ENCODE results near the gene TYK2. TPM values are rescaled to one million over a fixed set of nuclear protein-coding genes. Genes with fewer than 3 reads are reported as not detected.
A peak's percentile ranks its signal among the peaks of the same experiment; 100 is the strongest.

The TYK2 gene
- total RNA-seq, 1 experiment from 2014 or later, result 66.4 TPM

GRCh38 chr19:10416380-10417257, 36.2 kb upstream of the TYK2 start (continued):
- TF ChIP-seq, protein P1, sequence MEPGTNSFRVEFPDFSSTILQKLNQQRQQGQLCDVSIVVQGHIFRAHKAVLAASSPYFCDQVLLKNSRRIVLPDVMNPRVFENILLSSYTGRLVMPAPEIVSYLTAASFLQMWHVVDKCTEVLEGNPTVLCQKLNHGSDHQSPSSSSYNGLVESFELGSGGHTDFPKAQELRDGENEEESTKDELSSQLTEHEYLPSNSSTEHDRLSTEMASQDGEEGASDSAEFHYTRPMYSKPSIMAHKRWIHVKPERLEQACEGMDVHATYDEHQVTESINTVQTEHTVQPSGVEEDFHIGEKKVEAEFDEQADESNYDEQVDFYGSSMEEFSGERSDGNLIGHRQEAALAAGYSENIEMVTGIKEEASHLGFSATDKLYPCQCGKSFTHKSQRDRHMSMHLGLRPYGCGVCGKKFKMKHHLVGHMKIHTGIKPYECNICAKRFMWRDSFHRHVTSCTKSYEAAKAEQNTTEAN (CRISPR knock-in tag; IDR thresholded peaks at IDR 0.05), result no peak
- peak; percentile 46; the same call in 1 of the 2 replicates for TF ChIP-seq SMAD3 (CRISPR knock-in tag; IDR thresholded peaks at IDR 0.05; ENCODE audit: borderline replicate concordance)
- TF ChIP-seq TEAD1 (CRISPR knock-in tag; IDR thresholded peaks at IDR 0.05), result 0 out of 2 replicates have a peak, but pooled peaks have one; percentile 25
- TF ChIP-seq, protein P2, sequence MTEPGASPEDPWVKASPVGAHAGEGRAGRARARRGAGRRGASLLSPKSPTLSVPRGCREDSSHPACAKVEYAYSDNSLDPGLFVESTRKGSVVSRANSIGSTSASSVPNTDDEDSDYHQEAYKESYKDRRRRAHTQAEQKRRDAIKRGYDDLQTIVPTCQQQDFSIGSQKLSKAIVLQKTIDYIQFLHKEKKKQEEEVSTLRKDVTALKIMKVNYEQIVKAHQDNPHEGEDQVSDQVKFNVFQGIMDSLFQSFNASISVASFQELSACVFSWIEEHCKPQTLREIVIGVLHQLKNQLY (CRISPR knock-in tag; IDR thresholded peaks at IDR 0.05), result no peak
- TF ChIP-seq CDX4 (CRISPR knock-in tag; IDR thresholded peaks at IDR 0.05; ENCODE audit: borderline replicate concordance), result no peak
- TF ChIP-seq, protein P3, sequence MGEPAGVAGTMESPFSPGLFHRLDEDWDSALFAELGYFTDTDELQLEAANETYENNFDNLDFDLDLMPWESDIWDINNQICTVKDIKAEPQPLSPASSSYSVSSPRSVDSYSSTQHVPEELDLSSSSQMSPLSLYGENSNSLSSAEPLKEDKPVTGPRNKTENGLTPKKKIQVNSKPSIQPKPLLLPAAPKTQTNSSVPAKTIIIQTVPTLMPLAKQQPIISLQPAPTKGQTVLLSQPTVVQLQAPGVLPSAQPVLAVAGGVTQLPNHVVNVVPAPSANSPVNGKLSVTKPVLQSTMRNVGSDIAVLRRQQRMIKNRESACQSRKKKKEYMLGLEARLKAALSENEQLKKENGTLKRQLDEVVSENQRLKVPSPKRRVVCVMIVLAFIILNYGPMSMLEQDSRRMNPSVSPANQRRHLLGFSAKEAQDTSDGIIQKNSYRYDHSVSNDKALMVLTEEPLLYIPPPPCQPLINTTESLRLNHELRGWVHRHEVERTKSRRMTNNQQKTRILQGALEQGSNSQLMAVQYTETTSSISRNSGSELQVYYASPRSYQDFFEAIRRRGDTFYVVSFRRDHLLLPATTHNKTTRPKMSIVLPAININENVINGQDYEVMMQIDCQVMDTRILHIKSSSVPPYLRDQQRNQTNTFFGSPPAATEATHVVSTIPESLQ (CRISPR knock-in tag; IDR thresholded peaks at IDR 0.05), result no peak
- peak; percentile 92; the same call in 1 of the 2 replicates for TF ChIP-seq ATF1 (CRISPR knock-in tag; IDR thresholded peaks at IDR 0.05)
- TF ChIP-seq, protein P4, sequence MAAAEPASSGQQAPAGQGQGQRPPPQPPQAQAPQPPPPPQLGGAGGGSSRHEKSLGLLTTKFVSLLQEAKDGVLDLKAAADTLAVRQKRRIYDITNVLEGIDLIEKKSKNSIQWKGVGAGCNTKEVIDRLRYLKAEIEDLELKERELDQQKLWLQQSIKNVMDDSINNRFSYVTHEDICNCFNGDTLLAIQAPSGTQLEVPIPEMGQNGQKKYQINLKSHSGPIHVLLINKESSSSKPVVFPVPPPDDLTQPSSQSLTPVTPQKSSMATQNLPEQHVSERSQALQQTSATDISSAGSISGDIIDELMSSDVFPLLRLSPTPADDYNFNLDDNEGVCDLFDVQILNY (CRISPR knock-in tag; IDR thresholded peaks at IDR 0.05), result no peak
- no peak for TF ChIP-seq TCF7 (CRISPR knock-in tag; IDR thresholded peaks at IDR 0.05; ENCODE audit: low read depth)
- peak; percentile 98 for TF ChIP-seq ERG (CRISPR knock-in tag; IDR thresholded peaks at IDR 0.05)
- peak; percentile 87 for TF ChIP-seq CREB1 (CRISPR knock-in tag; IDR thresholded peaks at IDR 0.05)
- TF ChIP-seq, protein P5, sequence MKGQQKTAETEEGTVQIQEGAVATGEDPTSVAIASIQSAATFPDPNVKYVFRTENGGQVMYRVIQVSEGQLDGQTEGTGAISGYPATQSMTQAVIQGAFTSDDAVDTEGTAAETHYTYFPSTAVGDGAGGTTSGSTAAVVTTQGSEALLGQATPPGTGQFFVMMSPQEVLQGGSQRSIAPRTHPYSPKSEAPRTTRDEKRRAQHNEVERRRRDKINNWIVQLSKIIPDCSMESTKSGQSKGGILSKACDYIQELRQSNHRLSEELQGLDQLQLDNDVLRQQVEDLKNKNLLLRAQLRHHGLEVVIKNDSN (CRISPR knock-in tag; IDR thresholded peaks at IDR 0.05), result peak; percentile 15; the same call in 1 of the 2 replicates
- TF ChIP-seq CREM (CRISPR knock-in tag; IDR thresholded peaks at IDR 0.05), result peak; percentile 99
- no peak for TF ChIP-seq ZNF317 (CRISPR knock-in tag; IDR thresholded peaks at IDR 0.05; ENCODE audit: borderline replicate concordance, low read depth)
- TF ChIP-seq, protein P6, sequence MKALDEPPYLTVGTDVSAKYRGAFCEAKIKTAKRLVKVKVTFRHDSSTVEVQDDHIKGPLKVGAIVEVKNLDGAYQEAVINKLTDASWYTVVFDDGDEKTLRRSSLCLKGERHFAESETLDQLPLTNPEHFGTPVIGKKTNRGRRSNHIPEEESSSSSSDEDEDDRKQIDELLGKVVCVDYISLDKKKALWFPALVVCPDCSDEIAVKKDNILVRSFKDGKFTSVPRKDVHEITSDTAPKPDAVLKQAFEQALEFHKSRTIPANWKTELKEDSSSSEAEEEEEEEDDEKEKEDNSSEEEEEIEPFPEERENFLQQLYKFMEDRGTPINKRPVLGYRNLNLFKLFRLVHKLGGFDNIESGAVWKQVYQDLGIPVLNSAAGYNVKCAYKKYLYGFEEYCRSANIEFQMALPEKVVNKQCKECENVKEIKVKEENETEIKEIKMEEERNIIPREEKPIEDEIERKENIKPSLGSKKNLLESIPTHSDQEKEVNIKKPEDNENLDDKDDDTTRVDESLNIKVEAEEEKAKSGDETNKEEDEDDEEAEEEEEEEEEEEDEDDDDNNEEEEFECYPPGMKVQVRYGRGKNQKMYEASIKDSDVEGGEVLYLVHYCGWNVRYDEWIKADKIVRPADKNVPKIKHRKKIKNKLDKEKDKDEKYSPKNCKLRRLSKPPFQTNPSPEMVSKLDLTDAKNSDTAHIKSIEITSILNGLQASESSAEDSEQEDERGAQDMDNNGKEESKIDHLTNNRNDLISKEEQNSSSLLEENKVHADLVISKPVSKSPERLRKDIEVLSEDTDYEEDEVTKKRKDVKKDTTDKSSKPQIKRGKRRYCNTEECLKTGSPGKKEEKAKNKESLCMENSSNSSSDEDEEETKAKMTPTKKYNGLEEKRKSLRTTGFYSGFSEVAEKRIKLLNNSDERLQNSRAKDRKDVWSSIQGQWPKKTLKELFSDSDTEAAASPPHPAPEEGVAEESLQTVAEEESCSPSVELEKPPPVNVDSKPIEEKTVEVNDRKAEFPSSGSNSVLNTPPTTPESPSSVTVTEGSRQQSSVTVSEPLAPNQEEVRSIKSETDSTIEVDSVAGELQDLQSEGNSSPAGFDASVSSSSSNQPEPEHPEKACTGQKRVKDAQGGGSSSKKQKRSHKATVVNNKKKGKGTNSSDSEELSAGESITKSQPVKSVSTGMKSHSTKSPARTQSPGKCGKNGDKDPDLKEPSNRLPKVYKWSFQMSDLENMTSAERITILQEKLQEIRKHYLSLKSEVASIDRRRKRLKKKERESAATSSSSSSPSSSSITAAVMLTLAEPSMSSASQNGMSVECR (CRISPR knock-in tag; IDR thresholded peaks at IDR 0.05; ENCODE audit: borderline replicate concordance), result 0 out of 2 replicates have a peak, but pooled peaks have one; percentile 38
- peak; percentile 73; the same call in 1 of the 2 replicates for TF ChIP-seq FOXP1 (CRISPR knock-in tag; IDR thresholded peaks at IDR 0.05; ENCODE audit: borderline replicate concordance)
- TF ChIP-seq HMGXB4 (CRISPR knock-in tag; IDR thresholded peaks at IDR 0.05), result peak; percentile 97
